H1 (cell line): ENCODE measurements around the gene DCLRE1A. TPM values are rescaled to one million over a fixed set of nuclear protein-coding genes. Genes with fewer than 3 reads are reported as not detected.

Source experiments
- CTCF ChIA-PET: fragments of 300-600 bp; sonication (Branson Sonifier 250); formaldehyde crosslinking; loops from one replicate; lab custom pipeline; 2021; ENCODE audit not compliant: partially characterized antibody; lab: Charles Lee
- POLR2A ChIA-PET: fragments of 300-600 bp; sonication (Branson Sonifier 250); formaldehyde crosslinking; loops from one replicate; lab custom pipeline; 2021; ENCODE audit warnings: inconsistent platforms; ENCODE audit not compliant: partially characterized antibody; lab: Charles Lee
- DNase-seq, 2 experiments: peaks; one replicate each; pipeline versions ENCODE4 v3.0.0 to v3.0.0-alpha.2; 2010 to 2022; ENCODE audit warnings: low spot score in 2 of 2, low read depth in 1 of 2, mixed read lengths in 1 of 2
- FAIRE-seq: peaks from 2 replicates; lab custom pipeline; 2011; peaks lifted over from hg19 to GRCh38; lab: Jason Lieb, UNC
- H2AFZ ChIP-seq: 2 replicates; pipeline ENCODE4 v1.8.1; 2012; ENCODE audit warnings: low read length, inconsistent platforms
- H2AK5ac ChIP-seq: 2 replicates; pipeline ENCODE4 v1.6.1; 2013; ENCODE audit warnings: low read depth, low read length
- H2BK120ac ChIP-seq: replicated peaks from 2 replicates; pipeline ENCODE3; 2013; ENCODE audit warnings: low read depth, low read length, inconsistent platforms
- H2BK12ac ChIP-seq: 2 replicates; pipeline ENCODE4 v1.6.1; 2013; ENCODE audit warnings: low read depth, low read length
- H2BK15ac ChIP-seq: 2 replicates; pipeline ENCODE4 v1.6.1; 2013; ENCODE audit warnings: low read length
- H2BK20ac ChIP-seq: 2 replicates; pipeline ENCODE4 v1.6.1; 2013; ENCODE audit warnings: low read length
- H2BK5ac ChIP-seq: 2 replicates; pipeline ENCODE4 v1.6.1; 2013; ENCODE audit warnings: low read depth, low read length
- H3K14ac ChIP-seq: 2 replicates; pipeline ENCODE4 v1.6.1; 2013; ENCODE audit warnings: inconsistent platforms; ENCODE audit not compliant: insufficient read length
- H3K18ac ChIP-seq: 2 replicates; pipeline ENCODE4 v1.6.1; 2013; ENCODE audit warnings: low read length; ENCODE audit errors: extremely low read depth
- H3K23ac ChIP-seq: 2 replicates; pipeline ENCODE4 v1.6.1; 2013; ENCODE audit warnings: inconsistent platforms; ENCODE audit not compliant: insufficient read length
- H3K23me2 ChIP-seq: 2 replicates; pipeline ENCODE4 v1.6.1; 2013; ENCODE audit warnings: low read depth, low read length
- H3K27ac ChIP-seq: 2 replicates; pipeline ENCODE4 v1.6.1; 2011; ENCODE audit warnings: low read depth, low read length, inconsistent platforms
- H3K27me3 ChIP-seq, 4 experiments: replicated peaks in 1 of 4; 1 replicate in 1 of 4; 2 replicates in 3 of 4; pipeline versions ENCODE4 v1.6.1 to v1.8.1; 2011 to 2013; ENCODE audit warnings: low read length in 3 of 4, mild to moderate bottlenecking in 3 of 4, inconsistent platforms in 2 of 4, mixed read lengths in 2 of 4, moderate library complexity in 1 of 4; ENCODE audit not compliant: control insufficient read depth in 3 of 4, insufficient read depth in 3 of 4; ENCODE audit errors: extremely low read depth in 1 of 4
- H3K36me3 ChIP-seq, 4 experiments: 2 replicates each; pipeline versions ENCODE4 v1.6.1 to v1.8.1; 2011 to 2013; ENCODE audit warnings: mild to moderate bottlenecking in 4 of 4, low read length in 3 of 4, moderate library complexity in 2 of 4, control low read depth in 1 of 4, inconsistent platforms in 1 of 4; ENCODE audit not compliant: insufficient read depth in 4 of 4, control insufficient read depth in 2 of 4
- H3K4ac ChIP-seq: replicated peaks from 2 replicates; pipeline ENCODE3; 2013; ENCODE audit warnings: low read length, low read depth, mixed read lengths, inconsistent platforms; ENCODE audit not compliant: insufficient read length
- H3K4me1 ChIP-seq, 4 experiments: replicated peaks in 1 of 4; 1 replicate in 1 of 4; 2 replicates in 3 of 4; pipeline versions ENCODE4 v1.6.1 to v1.8.1; 2011 to 2013; ENCODE audit warnings: low read length in 3 of 4, inconsistent platforms in 2 of 4, mixed read lengths in 1 of 4; ENCODE audit not compliant: insufficient read depth in 4 of 4, control insufficient read depth in 3 of 4
- H3K4me2 ChIP-seq, 2 experiments: 2 replicates each; pipeline versions ENCODE4 v1.6.1 to v1.8.1; 2011 to 2013; ENCODE audit warnings: low read depth in 2 of 2, low read length in 2 of 2, control low read depth in 1 of 2, inconsistent platforms in 1 of 2, mild to moderate bottlenecking in 1 of 2; ENCODE audit not compliant: insufficient read depth in 1 of 2
- H3K4me3 ChIP-seq, 4 experiments: fragments of 200-600, 300-600 bp in 1 of 4; sonication (generic), shearing (Covaris generic), sonication (Bioruptor Twin) in 1 of 4; 2 replicates each; pipeline versions ENCODE4 v1.5.1 to v1.8.1; 2011 to 2016; ENCODE audit warnings: low read length in 4 of 4, low read depth in 3 of 4, control low read depth in 2 of 4, inconsistent platforms in 2 of 4, mild to moderate bottlenecking in 2 of 4, mixed read lengths in 1 of 4, moderate library complexity in 1 of 4; ENCODE audit not compliant: insufficient read depth in 2 of 4; ENCODE audit errors: extremely low read depth in 1 of 4
- H3K56ac ChIP-seq: replicated peaks from 2 replicates; pipeline ENCODE3; 2013; ENCODE audit warnings: low read depth, mild to moderate bottlenecking, mixed read lengths, low read length, inconsistent platforms; ENCODE audit not compliant: insufficient read length
- H3K79me1 ChIP-seq: 2 replicates; pipeline ENCODE4 v1.6.1; 2013; ENCODE audit warnings: low read depth, low read length, control low read depth
- H3K79me2 ChIP-seq, 2 experiments: 2 replicates each; pipeline versions ENCODE4 v1.6.1 to v1.8.1; 2012 to 2013; ENCODE audit warnings: low read length in 2 of 2, mild to moderate bottlenecking in 2 of 2, inconsistent platforms in 1 of 2; ENCODE audit not compliant: insufficient read depth in 2 of 2, control insufficient read depth in 1 of 2
- H3K9ac ChIP-seq, 4 experiments: replicated peaks in 1 of 4; 1 replicate in 1 of 4; 2 replicates in 3 of 4; pipeline versions ENCODE4 v1.6.1 to v1.8.1; 2011 to 2013; ENCODE audit warnings: low read depth in 3 of 4, low read length in 3 of 4, control low read depth in 2 of 4, mild to moderate bottlenecking in 2 of 4, moderate library complexity in 2 of 4, inconsistent platforms in 1 of 4; ENCODE audit errors: extremely low read depth in 1 of 4
- H3K9me3 ChIP-seq, 2 experiments: 2 replicates each; pipeline versions ENCODE4 v1.6.1 to v1.8.1; 2012 to 2013; ENCODE audit warnings: mild to moderate bottlenecking in 2 of 2, moderate library complexity in 2 of 2, control low read depth in 1 of 2, inconsistent platforms in 1 of 2, low read depth in 1 of 2, low read length in 1 of 2, mixed read lengths in 1 of 2; ENCODE audit not compliant: insufficient read depth in 2 of 2
- H4K20me1 ChIP-seq, 2 experiments: replicated peaks in 1 of 2; 2 replicates each; pipeline versions ENCODE3 to v1.8.1; 2011 to 2013; ENCODE audit warnings: inconsistent platforms in 2 of 2, low read length in 2 of 2, mild to moderate bottlenecking in 1 of 2; ENCODE audit not compliant: insufficient read depth in 2 of 2, control insufficient read depth in 1 of 2
- H4K5ac ChIP-seq: 2 replicates; pipeline ENCODE4 v1.6.1; 2013; ENCODE audit warnings: low read length, low read depth, mixed read lengths, inconsistent platforms; ENCODE audit not compliant: insufficient read length
- H4K8ac ChIP-seq: 2 replicates; pipeline ENCODE4 v1.8.0; 2013; ENCODE audit warnings: mild to moderate bottlenecking, moderate library complexity, low read length, inconsistent platforms; ENCODE audit not compliant: insufficient read depth; ENCODE audit errors: extremely low read depth
- H4K91ac ChIP-seq: replicated peaks from 2 replicates; pipeline ENCODE3; 2013; ENCODE audit warnings: low read length, mixed read lengths, inconsistent platforms; ENCODE audit not compliant: insufficient read length
- ASH2L ChIP-seq: fragments of 200-600, 300-600 bp; sonication (generic); IDR thresholded peaks from one replicate; pipeline ENCODE4 v1.7.1; 2017; ENCODE audit warnings: low read length
- FOSL1 ChIP-seq: IDR thresholded peaks from 2 replicates; pipeline ENCODE4 v1.6.1; 2011; ENCODE audit warnings: mild to moderate bottlenecking, low read depth, low read length, moderate library complexity; ENCODE audit not compliant: insufficient read depth
- RBBP5 ChIP-seq: IDR thresholded peaks from 2 replicates; pipeline ENCODE4 v1.7.1; 2012; ENCODE audit warnings: low read depth, mild to moderate bottlenecking, inconsistent platforms, low read length, moderate library complexity, borderline replicate concordance
- RFX5 ChIP-seq: IDR thresholded peaks from 2 replicates; pipeline ENCODE4 v1.6.1; 2011; ENCODE audit warnings: low read depth, low read length, improper control_type of control experiment, borderline replicate concordance
- SAP30 ChIP-seq: fragments of 300-600 bp; sonication (generic); IDR thresholded peaks from 2 replicates; pipeline ENCODE4 v1.7.1; 2012; ENCODE audit warnings: low read length, moderate library complexity, mild to moderate bottlenecking, inconsistent platforms; ENCODE audit not compliant: insufficient read depth, insufficient replicate concordance
- SIX5 ChIP-seq: IDR thresholded peaks from 2 replicates; pipeline ENCODE4 v1.6.1; 2011; ENCODE audit warnings: mild to moderate bottlenecking, low read depth, low read length
- SP1 ChIP-seq: IDR thresholded peaks from 2 replicates; pipeline ENCODE4 v1.6.1; 2011; ENCODE audit warnings: low read depth, low read length
- YY1 ChIP-seq: IDR thresholded peaks from 2 replicates; pipeline ENCODE4 v1.6.1; 2011; ENCODE audit warnings: low read depth, mild to moderate bottlenecking, low read length
- ZNF274 ChIP-seq: IDR thresholded peaks from 2 replicates; pipeline ENCODE4 v1.7.0; 2012; ENCODE audit warnings: low read length, borderline replicate concordance; ENCODE audit errors: extremely low read depth
- WGBS, 2 experiments: shearing (Covaris generic) in 1 of 2; methylation state at CpG; one replicate each; pipeline versions ENCODE4 v1.1.6 to v1.1.7; 2013 to 2015; ENCODE audit warnings: low lambda C conversion rate in 2 of 2, mixed read lengths in 2 of 2, inconsistent platforms in 1 of 2, low coverage in 1 of 2, missing lambda C conversion rate in 1 of 2; ENCODE audit not compliant: insufficient replicate concordance in 2 of 2, insufficient coverage in 1 of 2, insufficient read length in 1 of 2; ENCODE audit errors: extremely low coverage in 1 of 2, missing lambda C conversion rate in 1 of 2; 5-methylcytosine and 5-hydroxymethylcytosine counted together
- polyA plus RNA-seq, 7 experiments: library from polyadenylated mRNA; depleted of rRNA in 3 of 7; stranded (reverse) in 5 of 7; unstranded in 2 of 7; fragments of >200 nt in 5 of 7; fragments of 200-250 nt in 2 of 7; gene quantifications; 1 replicate in 5 of 7; 2 replicates in 1 of 7; 4 replicates in 1 of 7; pipeline versions ENCODE4 v1.2.1 to v1.2.3, GENCODE V29; 2011 to 2013; ENCODE audit warnings: missing spikeins in 2 of 7, mixed read lengths in 2 of 7
- total RNA-seq: library from RNA; stranded (reverse); fragmentation: NEBNext Ultra II Directional; extraction: Animal tissue kit (Norgen Biotek cat#: 25700); gene quantifications from 2 replicates; pipeline ENCODE4 v1.2.1, GENCODE V29; 2021

DCLRE1A gene
- total and polyA plus RNA-seq, 2 of the 8 experiments (the other 6 are each of a cell fraction or from before 2014, with no cell fraction given) = 8.1 to 10.1 TPM

DNA sequence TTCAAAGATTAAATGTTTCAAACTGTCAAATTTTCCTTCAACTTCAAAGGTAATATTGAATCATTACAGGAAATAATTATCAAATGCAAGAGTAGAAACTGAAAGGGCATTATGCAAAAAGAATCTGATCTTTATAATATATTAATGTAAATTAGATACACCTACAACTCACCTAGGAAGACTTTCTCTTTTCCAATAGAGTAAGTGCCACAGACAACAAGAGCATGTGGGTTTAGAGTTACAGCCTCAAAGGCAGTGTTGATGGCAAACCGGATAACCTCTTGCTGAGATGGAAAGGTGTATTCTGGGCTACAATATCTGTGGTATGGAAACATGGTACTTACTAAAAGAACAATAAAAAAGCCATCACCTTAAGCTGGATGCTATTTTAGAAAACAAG is 11.7 kb downstream of the DCLRE1A start:
- Histone ChIP-seq H3K36me3 (peaks cover 0 to 18% (median 4%) of the 10 kb centered on the region in 4 experiments; a peak in 3 of 8 replicates), H4K8ac (no peak overlapping the region), H2AFZ (no peak overlapping the region), H3K27ac (no peak overlapping the region), H4K20me1 (no peaks in the 10 kb centered on the region), H2BK12ac (no peak overlapping the region), H3K27me3 (no peaks in the 10 kb centered on the region), H3K18ac (no peak overlapping the region), H2BK5ac (no peak overlapping the region), H3K23me2 (no peaks in the 10 kb centered on the region), H2BK15ac (no peak overlapping the region), H2BK20ac (no peak overlapping the region), H3K56ac (no peak overlapping the region), H3K4ac (no peak overlapping the region), H3K23ac (no peak overlapping the region), H2BK120ac (no peak overlapping the region), H3K9me3 (no peaks in the 10 kb centered on the region), H3K79me2 (no peaks in the 10 kb centered on the region), H3K4me3 (no peak overlapping the region), H2AK5ac (no peak overlapping the region), H3K14ac (no peak overlapping the region), H3K4me2 (no peak overlapping the region), H4K91ac (no peak overlapping the region), H3K79me1 (no peaks in the 10 kb centered on the region), H3K4me1 (peaks cover 0 to 5% (median 0%) of the 10 kb centered on the region in 4 experiments; a peak in 1 of 7 replicates), H3K9ac (no peak overlapping the region), H4K5ac (no peak overlapping the region)
- CTCF ChIA-PET = no interaction called here
- FAIRE-seq (no peak), DNase-seq (no peak)
- POLR2A ChIA-PET = no interaction called here
- TF ChIP-seq RBBP5 (no peak), RFX5 (no peak), SP1 (no peak), SIX5 (no peak), SAP30 (no peak), ASH2L (no peak), ZNF274 (no peak), FOSL1 (no peak), YY1 (no peak)
- WGBS, 2 experiments = 81% methylated on average over 1 of the region's 1 CpG; no CpG with 5 or more reads in 1 of the 2 experiments
